Measurements from ENCODE around the gene ETV1.

The ETV1 gene

DNA sequence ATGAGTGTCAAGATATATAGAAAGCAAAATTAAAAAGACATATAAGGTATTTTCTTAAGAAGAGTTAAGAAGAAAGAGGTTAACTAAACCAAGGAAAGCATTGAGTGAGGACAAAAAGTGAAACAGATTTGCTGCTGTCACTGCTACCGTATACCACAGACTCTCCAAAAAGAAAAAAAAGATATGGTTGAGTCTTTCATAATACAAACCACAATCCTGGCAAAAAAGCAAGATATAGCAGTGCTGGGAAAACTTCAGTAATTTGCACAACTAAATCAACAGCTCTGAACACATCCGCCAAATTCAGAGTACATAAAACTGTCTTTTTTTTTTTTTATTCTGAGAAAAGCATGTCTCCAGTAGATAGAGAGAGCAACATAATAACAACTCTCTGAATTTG is 114.7 kb downstream of the ETV1 start:
- TF ChIP-seq, protein P1, sequence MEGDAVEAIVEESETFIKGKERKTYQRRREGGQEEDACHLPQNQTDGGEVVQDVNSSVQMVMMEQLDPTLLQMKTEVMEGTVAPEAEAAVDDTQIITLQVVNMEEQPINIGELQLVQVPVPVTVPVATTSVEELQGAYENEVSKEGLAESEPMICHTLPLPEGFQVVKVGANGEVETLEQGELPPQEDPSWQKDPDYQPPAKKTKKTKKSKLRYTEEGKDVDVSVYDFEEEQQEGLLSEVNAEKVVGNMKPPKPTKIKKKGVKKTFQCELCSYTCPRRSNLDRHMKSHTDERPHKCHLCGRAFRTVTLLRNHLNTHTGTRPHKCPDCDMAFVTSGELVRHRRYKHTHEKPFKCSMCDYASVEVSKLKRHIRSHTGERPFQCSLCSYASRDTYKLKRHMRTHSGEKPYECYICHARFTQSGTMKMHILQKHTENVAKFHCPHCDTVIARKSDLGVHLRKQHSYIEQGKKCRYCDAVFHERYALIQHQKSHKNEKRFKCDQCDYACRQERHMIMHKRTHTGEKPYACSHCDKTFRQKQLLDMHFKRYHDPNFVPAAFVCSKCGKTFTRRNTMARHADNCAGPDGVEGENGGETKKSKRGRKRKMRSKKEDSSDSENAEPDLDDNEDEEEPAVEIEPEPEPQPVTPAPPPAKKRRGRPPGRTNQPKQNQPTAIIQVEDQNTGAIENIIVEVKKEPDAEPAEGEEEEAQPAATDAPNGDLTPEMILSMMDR (IDR thresholded peaks at IDR 0.05; ENCODE audit: extremely low read depth, insufficient read depth, missing control alignments), result no peak
- DNase-seq (ENCODE audit: low spot score), result no peak
- in situ Hi-C loops (cut with MboI; ENCODE audit: low pct_unique_long_range_greater_than_20kb, low sequenced_read_pairs, unreplicated experiment), result no loop called here

DNA sequence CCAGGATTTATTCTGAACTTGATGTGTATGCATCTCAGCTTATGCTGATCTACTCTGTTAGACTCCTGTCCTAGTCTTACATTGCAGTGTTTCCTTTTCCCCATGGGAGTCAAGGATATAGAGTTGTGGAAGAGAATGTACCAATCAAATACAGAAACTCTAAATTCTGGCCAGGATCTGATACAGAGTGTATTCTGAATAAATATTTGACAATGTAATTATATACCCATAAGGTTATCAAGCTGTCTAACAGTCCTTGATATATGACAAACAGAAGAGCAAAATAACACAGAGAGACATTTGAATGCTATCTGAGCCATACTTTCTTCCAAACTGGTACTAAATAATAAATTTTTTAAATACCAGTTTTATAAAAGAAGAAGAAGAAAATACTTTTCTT is 116.8 kb downstream of the ETV1 start:
- TF ChIP-seq, protein P1 (IDR thresholded peaks at IDR 0.05; ENCODE audit: extremely low read depth, insufficient read depth, missing control alignments), result no peak
- no peak for DNase-seq (ENCODE audit: low spot score)
- in situ Hi-C loops (cut with MboI; ENCODE audit: low pct_unique_long_range_greater_than_20kb, low sequenced_read_pairs, unreplicated experiment), result no loop called here

DNA sequence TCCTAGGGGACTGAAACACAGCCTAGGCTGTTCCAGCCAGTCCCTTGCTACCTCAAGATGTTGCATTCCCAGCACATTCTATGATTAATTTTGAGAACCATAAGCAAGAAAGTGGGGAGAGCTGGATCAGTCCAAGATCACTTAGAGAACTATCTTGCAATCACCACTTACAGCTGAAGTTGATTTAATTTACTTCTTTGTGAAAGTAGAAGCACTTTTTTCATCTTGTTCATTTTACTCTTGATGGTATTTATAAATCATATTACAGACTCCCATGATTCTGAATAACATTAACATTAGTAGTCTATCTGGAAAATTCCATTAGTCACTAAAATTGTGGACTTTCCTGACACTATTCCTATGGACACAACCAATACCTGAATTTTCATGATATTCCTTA is 118.5 kb downstream of the ETV1 start:
- in situ Hi-C loops (cut with MboI; ENCODE audit: low pct_unique_long_range_greater_than_20kb, low sequenced_read_pairs, unreplicated experiment), result no loop called here
- TF ChIP-seq, protein P1 (IDR thresholded peaks at IDR 0.05; ENCODE audit: extremely low read depth, insufficient read depth, missing control alignments), result no peak
- DNase-seq (ENCODE audit: low spot score), result no peak

DNA sequence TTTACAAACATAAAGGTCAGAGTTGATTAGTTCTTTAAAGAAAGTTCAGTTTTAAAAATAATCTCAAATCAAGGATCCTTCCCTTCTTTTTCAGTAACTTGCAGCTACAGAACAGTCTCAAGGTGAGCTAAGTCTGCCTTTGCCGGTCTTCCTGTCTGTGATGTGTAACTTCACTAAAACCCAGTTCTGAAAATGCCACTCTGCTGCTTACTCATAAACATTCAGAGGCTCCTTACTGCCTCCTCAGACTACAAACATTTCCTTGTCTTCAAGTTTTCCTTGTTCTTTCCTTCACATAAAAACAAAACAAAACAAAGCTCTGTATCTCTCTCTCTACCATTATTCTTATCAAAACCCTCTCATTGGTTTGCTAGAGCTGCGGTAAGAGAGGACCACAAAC is 128.7 kb downstream of the ETV1 start:
- in situ Hi-C loops (cut with MboI; ENCODE audit: low pct_unique_long_range_greater_than_20kb, low sequenced_read_pairs, unreplicated experiment), result no loop called here
- DNase-seq (ENCODE audit: low spot score), result no peak
- TF ChIP-seq, protein P1 (IDR thresholded peaks at IDR 0.05; ENCODE audit: extremely low read depth, insufficient read depth, missing control alignments), result no peak

DNA sequence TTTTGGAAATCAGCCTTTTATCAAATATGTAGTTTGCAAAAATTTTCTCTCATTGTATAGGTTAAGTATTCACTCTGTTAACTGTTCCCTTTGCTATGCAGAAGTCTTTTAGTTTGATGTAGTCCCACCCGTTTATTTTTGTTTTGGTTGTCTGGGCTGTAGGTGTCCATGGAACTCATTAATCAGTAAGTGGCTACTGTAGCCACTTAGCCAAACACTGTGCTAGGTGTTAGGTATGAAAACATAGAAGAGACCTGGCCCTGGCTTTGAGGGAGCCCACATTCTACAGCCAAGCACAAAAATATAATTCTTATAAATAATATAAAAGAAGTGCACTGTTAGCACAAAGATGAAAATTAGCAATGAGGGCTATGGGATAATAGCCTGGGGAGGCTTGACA is 133.5 kb downstream of the ETV1 start:
- in situ Hi-C loops (cut with MboI; ENCODE audit: low pct_unique_long_range_greater_than_20kb, low sequenced_read_pairs, unreplicated experiment), result no loop called here
- DNase-seq (ENCODE audit: low spot score), result no peak
- TF ChIP-seq, protein P1 (IDR thresholded peaks at IDR 0.05; ENCODE audit: extremely low read depth, insufficient read depth, missing control alignments), result no peak

DNA sequence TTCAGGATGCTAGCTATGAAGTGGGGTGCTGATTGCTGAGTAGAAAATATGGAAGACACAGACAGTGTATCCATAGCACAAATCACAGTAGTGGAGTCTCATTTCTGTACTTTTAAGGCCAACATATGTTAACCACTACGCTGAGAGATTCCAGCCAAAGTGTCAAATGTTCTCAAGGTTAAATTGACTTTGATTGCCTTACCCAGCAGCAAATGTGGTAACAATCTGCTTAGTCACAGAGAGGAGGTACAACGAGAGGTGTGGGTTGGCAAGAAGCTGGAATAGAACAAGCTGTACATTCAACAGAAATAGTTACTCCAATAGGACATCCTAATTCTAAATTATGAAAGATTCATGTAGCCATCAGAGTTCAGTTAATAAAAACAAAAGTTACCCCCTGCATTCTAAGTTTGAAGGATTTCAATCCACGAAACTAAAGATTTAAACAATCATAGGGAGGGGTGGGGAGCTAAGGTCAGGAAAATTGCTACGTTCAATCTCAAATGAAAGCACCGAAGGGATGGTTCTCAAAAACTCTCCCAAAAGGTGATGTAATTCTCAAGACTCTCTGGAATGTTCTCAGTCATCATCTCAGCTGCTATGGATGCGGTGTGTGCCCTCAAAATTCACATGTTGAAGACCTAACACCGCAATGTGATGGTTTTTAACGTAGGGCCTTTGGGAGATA is 137.0 kb downstream of the ETV1 start:
- no peak for DNase-seq (ENCODE audit: low spot score)
- in situ Hi-C loops (cut with MboI; ENCODE audit: low pct_unique_long_range_greater_than_20kb, low sequenced_read_pairs, unreplicated experiment), result no loop called here
- TF ChIP-seq, protein P1 (IDR thresholded peaks at IDR 0.05; ENCODE audit: extremely low read depth, insufficient read depth, missing control alignments), result no peak

All from GM13977 (cell line).